Loucy (cell line): ENCODE results near the gene FOXK2.

ENCODE experiments used
- EZH2phosphoT487 ChIP-seq: fragments of 200-600 bp; IDR thresholded peaks from 2 replicates; pipeline ENCODE4 v1.6.1; 2018; ENCODE audit warnings: antibody characterized with exemption, mild to moderate bottlenecking, moderate library complexity, borderline replicate concordance
- TF ChIP-seq, protein P1 (sequence below): fragments of 200-600 bp; sonication (generic); conservative IDR thresholded peaks from 2 replicates; pipeline ENCODE4 v1.5.1; 2014; ENCODE audit warnings: mild to moderate bottlenecking, antibody characterized with exemption, low read length

DNA sequence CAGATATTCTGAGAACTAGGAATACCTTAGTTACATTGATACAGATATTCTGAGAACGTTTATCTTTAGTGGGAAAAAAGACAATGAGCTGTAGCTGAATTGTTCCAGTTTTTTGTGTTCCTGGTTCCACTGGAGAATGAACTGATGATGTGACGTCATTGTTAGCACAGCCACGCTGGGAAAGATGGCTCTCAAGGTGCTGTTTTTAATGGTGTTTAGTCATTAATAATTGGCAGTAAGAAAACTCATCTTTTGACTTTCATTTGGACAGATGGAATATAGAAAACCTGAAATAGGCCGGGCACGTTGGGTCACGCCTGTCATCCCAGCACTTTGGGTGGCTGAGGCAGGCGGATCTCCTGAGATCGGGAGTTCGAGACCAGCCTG is 10.4 kb downstream of the FOXK2 start:
- TF ChIP-seq, protein P1, sequence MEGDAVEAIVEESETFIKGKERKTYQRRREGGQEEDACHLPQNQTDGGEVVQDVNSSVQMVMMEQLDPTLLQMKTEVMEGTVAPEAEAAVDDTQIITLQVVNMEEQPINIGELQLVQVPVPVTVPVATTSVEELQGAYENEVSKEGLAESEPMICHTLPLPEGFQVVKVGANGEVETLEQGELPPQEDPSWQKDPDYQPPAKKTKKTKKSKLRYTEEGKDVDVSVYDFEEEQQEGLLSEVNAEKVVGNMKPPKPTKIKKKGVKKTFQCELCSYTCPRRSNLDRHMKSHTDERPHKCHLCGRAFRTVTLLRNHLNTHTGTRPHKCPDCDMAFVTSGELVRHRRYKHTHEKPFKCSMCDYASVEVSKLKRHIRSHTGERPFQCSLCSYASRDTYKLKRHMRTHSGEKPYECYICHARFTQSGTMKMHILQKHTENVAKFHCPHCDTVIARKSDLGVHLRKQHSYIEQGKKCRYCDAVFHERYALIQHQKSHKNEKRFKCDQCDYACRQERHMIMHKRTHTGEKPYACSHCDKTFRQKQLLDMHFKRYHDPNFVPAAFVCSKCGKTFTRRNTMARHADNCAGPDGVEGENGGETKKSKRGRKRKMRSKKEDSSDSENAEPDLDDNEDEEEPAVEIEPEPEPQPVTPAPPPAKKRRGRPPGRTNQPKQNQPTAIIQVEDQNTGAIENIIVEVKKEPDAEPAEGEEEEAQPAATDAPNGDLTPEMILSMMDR, result no peak
- TF ChIP-seq EZH2phosphoT487, result no peak
